Measurements from ENCODE around the gene GPD1.
"Not testable (repeated sequence)": the region's sequence is repeated elsewhere in the genome, so short reads cannot be mapped to it uniquely, and the experiment has no call there.

GPD1 gene

GRCh38 chr12:50151047-50151687, 47.4 kb downstream of the GPD1 start:
- no peaks in the 10 kb centered on the region for H3K4me1 ChIP-seq (ENCODE audit: control extremely low read depth in 1 of 4, control insufficient read depth in 4 of 4, insufficient read depth in 4 of 4, low read length in 3 of 4)
- H3K36me3 ChIP-seq (ENCODE audit: control insufficient read depth in 4 of 4, insufficient read depth in 4 of 4, low read length in 3 of 4) = peaks cover 0 to 3% (median under 1%) of the 10 kb centered on the region in 4 experiments
- H3K9me3 ChIP-seq (ENCODE audit: control extremely low read depth in 1 of 5, control insufficient read depth in 4 of 5, insufficient read depth in 2 of 5, low read depth in 1 of 5, low read length in 4 of 5) = no peaks in the 10 kb centered on the region
- ChIA-PET CTCF (interaction anchor here (1.5 to 1.7 kb wide), 2 partner anchors 16 to 25 kb away, joined by 3 to 4 read pairs; no protein-coding TSS in a partner anchor), POLR2A (interaction anchor here (1.6 kb wide), 1 partner anchor 16 kb away, joined by 3 read pairs; the partner anchor contains the start of gene CERS5)
- no peaks in the 10 kb centered on the region for H3K27me3 ChIP-seq (replicated peaks in 2 of 5; ENCODE audit: control insufficient read depth in 4 of 5, insufficient read depth in 5 of 5, low read length in 4 of 5)
- H3K4me3 ChIP-seq (ENCODE audit: control insufficient read depth in 1 of 7, extremely low read depth in 1 of 7, insufficient read depth in 4 of 7, low read depth in 2 of 7, low read length in 6 of 7) = no peak overlapping the region
- WGBS (ENCODE audit: insufficient coverage) = 100% methylated on average over 1 of the region's 1 CpG
- no peak overlapping the region for H3K27ac ChIP-seq (ENCODE audit: insufficient read depth in 1 of 2, low read depth in 1 of 2, low read length in 2 of 2, poor library complexity in 1 of 2, severe bottlenecking in 2 of 2)
- no peak for DNase-seq

- DNase-seq; H3K9me3 ChIP-seq (ENCODE audit: control extremely low read depth in 1 of 5, control insufficient read depth in 4 of 5, insufficient read depth in 2 of 5, low read depth in 1 of 5, low read length in 4 of 5); POLR2A ChIA-PET; H3K27me3 ChIP-seq (replicated peaks in 2 of 5; ENCODE audit: control insufficient read depth in 4 of 5, insufficient read depth in 5 of 5, low read length in 4 of 5); H3K4me1 ChIP-seq (ENCODE audit: control extremely low read depth in 1 of 4, control insufficient read depth in 4 of 4, insufficient read depth in 4 of 4, low read length in 3 of 4); H3K36me3 ChIP-seq (ENCODE audit: control insufficient read depth in 4 of 4, insufficient read depth in 4 of 4, low read length in 3 of 4); H3K4me3 ChIP-seq (ENCODE audit: control insufficient read depth in 1 of 7, extremely low read depth in 1 of 7, insufficient read depth in 4 of 7, low read depth in 2 of 7, low read length in 6 of 7); H3K27ac ChIP-seq (ENCODE audit: insufficient read depth in 1 of 2, low read depth in 1 of 2, low read length in 2 of 2, poor library complexity in 1 of 2, severe bottlenecking in 2 of 2): not testable (repeated sequence)
- CTCF ChIA-PET = interaction anchor here (0.6 to 5.1 kb wide), 6 partner anchors 9 to 720 kb away, joined by 3 to 18 read pairs (median 4); partner anchors contain the start of gene CERS5
- WGBS (ENCODE audit: insufficient coverage) = 100% methylated on average over 1 of the region's 5 CpGs
Measured at GRCh38 chr12:50154947-50155346, 51.1 kb downstream of the GPD1 start.

- no peaks in the 10 kb centered on the region for H3K27me3 ChIP-seq (replicated peaks in 2 of 5; ENCODE audit: control insufficient read depth in 4 of 5, insufficient read depth in 5 of 5, low read length in 4 of 5)
- H3K4me1 ChIP-seq (ENCODE audit: control extremely low read depth in 1 of 4, control insufficient read depth in 4 of 4, insufficient read depth in 4 of 4, low read length in 3 of 4) = peaks cover 0 to 3% (median 0%) of the 10 kb centered on the region in 4 experiments
- H3K4me3 ChIP-seq (ENCODE audit: control insufficient read depth in 1 of 7, extremely low read depth in 1 of 7, insufficient read depth in 4 of 7, low read depth in 2 of 7, low read length in 6 of 7) = no peak overlapping the region
- H3K9me3 ChIP-seq (ENCODE audit: control extremely low read depth in 1 of 5, control insufficient read depth in 4 of 5, insufficient read depth in 2 of 5, low read depth in 1 of 5, low read length in 4 of 5) = no peaks in the 10 kb centered on the region
- ChIA-PET POLR2A (interaction anchor here (0.7 kb wide), 1 partner anchor 11 kb away, joined by 3 read pairs; no protein-coding TSS in a partner anchor), CTCF (interaction anchor here (0.9 to 5.1 kb wide), 7 partner anchors 9 to 45 kb away, joined by 3 to 18 read pairs (median 4); partner anchors contain the start of gene COX14)
- no peak for DNase-seq
- no peak overlapping the region for H3K27ac ChIP-seq (ENCODE audit: insufficient read depth in 1 of 2, low read depth in 1 of 2, low read length in 2 of 2, poor library complexity in 1 of 2, severe bottlenecking in 2 of 2)
- H3K36me3 ChIP-seq (ENCODE audit: control insufficient read depth in 4 of 4, insufficient read depth in 4 of 4, low read length in 3 of 4) = peaks cover 2 to 5% (median 3%) of the 10 kb centered on the region in 4 experiments
Measured at GRCh38 chr12:50156641-50157040, 52.8 kb downstream of the GPD1 start.

DNA sequence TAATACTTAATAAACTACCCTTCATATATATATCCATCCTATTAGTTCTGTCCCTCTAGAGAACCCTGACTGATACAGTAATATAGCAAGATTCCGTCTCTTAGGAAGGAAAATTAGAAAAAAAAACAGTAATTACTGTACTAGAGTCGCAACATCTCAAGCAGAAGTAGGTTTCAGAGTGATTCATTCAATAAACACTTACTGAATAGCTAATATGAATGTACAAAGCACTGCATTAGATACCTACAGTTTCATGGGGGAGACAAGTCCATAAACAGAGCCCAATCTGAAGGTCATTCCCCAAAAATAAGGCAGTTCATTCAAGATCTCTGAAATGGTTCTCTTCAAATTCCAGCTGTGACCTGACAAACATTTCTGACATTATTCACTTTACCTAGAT, 53.5 kb downstream of the GPD1 start:
- H3K27me3 ChIP-seq (replicated peaks in 2 of 5; ENCODE audit: control insufficient read depth in 4 of 5, insufficient read depth in 5 of 5, low read length in 4 of 5) = no peaks in the 10 kb centered on the region
- H3K36me3 ChIP-seq (ENCODE audit: control insufficient read depth in 4 of 4, insufficient read depth in 4 of 4, low read length in 3 of 4) = peaks cover 2 to 5% (median 3%) of the 10 kb centered on the region in 4 experiments
- H3K4me3 ChIP-seq (ENCODE audit: control insufficient read depth in 1 of 7, extremely low read depth in 1 of 7, insufficient read depth in 4 of 7, low read depth in 2 of 7, low read length in 6 of 7) = no peak overlapping the region
- no peaks in the 10 kb centered on the region for H3K9me3 ChIP-seq (ENCODE audit: control extremely low read depth in 1 of 5, control insufficient read depth in 4 of 5, insufficient read depth in 2 of 5, low read depth in 1 of 5, low read length in 4 of 5)
- CTCF ChIA-PET = interaction anchor here (1.3 to 5.1 kb wide), 5 partner anchors 10 to 25 kb away, joined by 4 to 18 read pairs (median 6); no protein-coding TSS in a partner anchor
- POLR2A ChIA-PET = interaction anchor here (1.0 kb wide), 1 partner anchor 10 kb away, joined by 3 read pairs; the partner anchor contains the start of gene CERS5
- peaks cover 0 to 3% (median 0%) of the 10 kb centered on the region in 4 experiments for H3K4me1 ChIP-seq (ENCODE audit: control extremely low read depth in 1 of 4, control insufficient read depth in 4 of 4, insufficient read depth in 4 of 4, low read length in 3 of 4)
- no peak overlapping the region for H3K27ac ChIP-seq (ENCODE audit: insufficient read depth in 1 of 2, low read depth in 1 of 2, low read length in 2 of 2, poor library complexity in 1 of 2, severe bottlenecking in 2 of 2)
- no CpG with 5 or more reads among the region's 2 CpGs for WGBS (ENCODE audit: insufficient coverage)
- DNase-seq = no peak

DNA sequence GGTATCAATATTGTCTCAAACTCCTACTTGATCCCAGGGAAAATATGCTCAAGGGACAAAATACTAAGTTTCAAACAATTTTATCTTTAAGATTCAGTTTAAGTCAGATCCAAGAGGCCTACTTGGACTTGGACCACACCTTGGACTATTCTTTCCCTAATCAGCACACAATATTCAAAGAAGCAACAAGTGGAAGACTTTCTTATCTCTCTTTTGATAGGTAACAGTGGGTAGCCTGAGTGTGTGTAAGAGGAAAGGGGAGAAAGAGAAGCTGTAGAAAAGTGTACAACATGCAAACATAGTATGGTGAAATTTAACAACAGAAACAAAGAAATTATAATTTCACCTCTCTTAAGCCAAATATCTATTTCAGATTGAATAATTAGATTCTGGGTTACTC, 56.8 kb downstream of the GPD1 start:
- Histone ChIP-seq H3K27me3 (replicated peaks in 2 of 5; ENCODE audit: control insufficient read depth in 4 of 5, insufficient read depth in 5 of 5, low read length in 4 of 5) (no peaks in the 10 kb centered on the region), H3K4me1 (ENCODE audit: control extremely low read depth in 1 of 4, control insufficient read depth in 4 of 4, insufficient read depth in 4 of 4, low read length in 3 of 4) (peaks cover 1 to 4% (median 4%) of the 10 kb centered on the region in 4 experiments), H3K9me3 (ENCODE audit: control extremely low read depth in 1 of 5, control insufficient read depth in 4 of 5, insufficient read depth in 2 of 5, low read depth in 1 of 5, low read length in 4 of 5) (no peaks in the 10 kb centered on the region), H3K4me3 (ENCODE audit: control insufficient read depth in 1 of 7, extremely low read depth in 1 of 7, insufficient read depth in 4 of 7, low read depth in 2 of 7, low read length in 6 of 7) (no peak overlapping the region), H3K27ac (ENCODE audit: insufficient read depth in 1 of 2, low read depth in 1 of 2, low read length in 2 of 2, poor library complexity in 1 of 2, severe bottlenecking in 2 of 2) (no peak overlapping the region), H3K36me3 (ENCODE audit: control insufficient read depth in 4 of 4, insufficient read depth in 4 of 4, low read length in 3 of 4) (peaks cover 0 to 5% (median 3%) of the 10 kb centered on the region in 4 experiments)
- DNase-seq = no peak
- CTCF ChIA-PET = interaction anchor here (1.2 kb wide), 1 partner anchor 16 kb away, joined by 3 read pairs; no protein-coding TSS in a partner anchor
- POLR2A ChIA-PET = no interaction called here
